Gastroesophageal sphincter (tissue), 4 donors: ENCODE data around the gene CARD11. TPM values are rescaled to one million over a fixed set of nuclear protein-coding genes. Genes with fewer than 3 reads are reported as not detected.

Experiments used
- ATAC-seq: fragments of 150-250 bp; one replicate; pipeline ENCODE4 v1.9.1; 2016; ENCODE audit warnings: mild to moderate bottlenecking, moderate library complexity
- H3K27ac ChIP-seq, 4 donors: fragments of 200-600 bp; sonication (generic) in 3 of 4; 1 replicate in 3 of 4; 2 replicates in 1 of 4; pipeline ENCODE4 v1.5.1; 2016 to 2019
- H3K27me3 ChIP-seq: fragments of 200-600 bp; sonication (generic); one replicate; pipeline ENCODE4 v1.5.1; 2019
- H3K36me3 ChIP-seq, 2 donors: fragments of 200-600 bp; sonication (generic); one replicate each; pipeline ENCODE4 v1.5.1; 2019; ENCODE audit warnings: control low read depth in 1 of 2
- H3K4me1 ChIP-seq, 3 donors: fragments of 200-600 bp; sonication (generic); 1 replicate in 2 of 3; 2 replicates in 1 of 3; pipeline ENCODE4 v1.5.1; 2016 to 2019; ENCODE audit warnings: control low read depth in 2 of 3
- H3K4me3 ChIP-seq, 2 donors: fragments of 200-600 bp; sonication (generic); one replicate each; pipeline ENCODE4 v1.5.1; 2019; ENCODE audit warnings: mild to moderate bottlenecking in 1 of 2, moderate library complexity in 1 of 2
- H3K9me3 ChIP-seq, 3 donors: fragments of 200-600 bp; sonication (generic); one replicate each; pipeline ENCODE4 v1.5.1; 2017 to 2019; ENCODE audit warnings: control low read depth in 2 of 3
- EP300 ChIP-seq: sonication (generic); formaldehyde crosslinking; IDR thresholded peaks from one replicate; pipeline ENCODE4 v1.6.1; 2017; ENCODE audit warnings: antibody characterized with exemption, mild to moderate bottlenecking
- POLR2A ChIP-seq, 2 donors: fragments of 450-650 bp; IDR thresholded peaks; one replicate each; pipeline ENCODE4 v1.6.1; 2017; ENCODE audit warnings: antibody characterized with exemption in 2 of 2, mild to moderate bottlenecking in 2 of 2, moderate library complexity in 1 of 2
- POLR2AphosphoS5 ChIP-seq: sonication (generic); formaldehyde crosslinking; IDR thresholded peaks from one replicate; pipeline ENCODE4 v1.6.1; 2017; ENCODE audit warnings: antibody characterized with exemption
- WGBS, 2 donors: methylation state at CpG; one replicate each; pipeline ENCODE4 v1.1.5; 2018; ENCODE audit warnings: low coverage in 1 of 2; 5-methylcytosine and 5-hydroxymethylcytosine counted together
- total RNA-seq, 4 donors: library from RNA; depleted of rRNA; stranded (reverse); fragments of >200 nt; gene quantifications; one replicate each; pipeline ENCODE4 v1.1.0, GENCODE V29; 2016
- TF ChIP-seq, protein P1 (sequence below), 4 experiments: fragments of 200-600 bp in 2 of 4; fragments of 450-650 bp in 2 of 4; sonication (generic) in 1 of 4; IDR thresholded peaks; one replicate each; pipeline ENCODE4 v1.5.1; 2017 to 2019; ENCODE audit warnings: antibody characterized with exemption in 4 of 4, mild to moderate bottlenecking in 2 of 4, moderate library complexity in 2 of 4

The CARD11 gene
- total RNA-seq, 4 donors from 2014 or later = 0.27 to 0.67 (median 0.45) TPM

- no peak for ATAC-seq
- no peak overlapping the region for H3K4me3 ChIP-seq
- peaks cover 0 to 37% (median 0%) of the 10 kb centered on the region in 3 donors for H3K9me3 ChIP-seq
- H3K27me3 ChIP-seq = peaks cover 23% of the 10 kb centered on the region
- H3K4me1 ChIP-seq = no peaks in the 10 kb centered on the region
- H3K27ac ChIP-seq = no peak overlapping the region
- H3K36me3 ChIP-seq = no peaks in the 10 kb centered on the region
- WGBS, 2 donors = 79% methylated on average over 6 of the region's 8 CpGs; no CpG with 5 or more reads in 1 of the 2 donors
- TF ChIP-seq POLR2A (IDR thresholded peaks at IDR 0.05) = no peak
- TF ChIP-seq, protein P1, sequence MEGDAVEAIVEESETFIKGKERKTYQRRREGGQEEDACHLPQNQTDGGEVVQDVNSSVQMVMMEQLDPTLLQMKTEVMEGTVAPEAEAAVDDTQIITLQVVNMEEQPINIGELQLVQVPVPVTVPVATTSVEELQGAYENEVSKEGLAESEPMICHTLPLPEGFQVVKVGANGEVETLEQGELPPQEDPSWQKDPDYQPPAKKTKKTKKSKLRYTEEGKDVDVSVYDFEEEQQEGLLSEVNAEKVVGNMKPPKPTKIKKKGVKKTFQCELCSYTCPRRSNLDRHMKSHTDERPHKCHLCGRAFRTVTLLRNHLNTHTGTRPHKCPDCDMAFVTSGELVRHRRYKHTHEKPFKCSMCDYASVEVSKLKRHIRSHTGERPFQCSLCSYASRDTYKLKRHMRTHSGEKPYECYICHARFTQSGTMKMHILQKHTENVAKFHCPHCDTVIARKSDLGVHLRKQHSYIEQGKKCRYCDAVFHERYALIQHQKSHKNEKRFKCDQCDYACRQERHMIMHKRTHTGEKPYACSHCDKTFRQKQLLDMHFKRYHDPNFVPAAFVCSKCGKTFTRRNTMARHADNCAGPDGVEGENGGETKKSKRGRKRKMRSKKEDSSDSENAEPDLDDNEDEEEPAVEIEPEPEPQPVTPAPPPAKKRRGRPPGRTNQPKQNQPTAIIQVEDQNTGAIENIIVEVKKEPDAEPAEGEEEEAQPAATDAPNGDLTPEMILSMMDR (IDR thresholded peaks at IDR 0.05) = no peak
- no peak for TF ChIP-seq POLR2AphosphoS5
- no peak for TF ChIP-seq EP300
These were observed 75.5 kb downstream of the CARD11 start for GRCh38 chr7:2968176-2968575.

DNA sequence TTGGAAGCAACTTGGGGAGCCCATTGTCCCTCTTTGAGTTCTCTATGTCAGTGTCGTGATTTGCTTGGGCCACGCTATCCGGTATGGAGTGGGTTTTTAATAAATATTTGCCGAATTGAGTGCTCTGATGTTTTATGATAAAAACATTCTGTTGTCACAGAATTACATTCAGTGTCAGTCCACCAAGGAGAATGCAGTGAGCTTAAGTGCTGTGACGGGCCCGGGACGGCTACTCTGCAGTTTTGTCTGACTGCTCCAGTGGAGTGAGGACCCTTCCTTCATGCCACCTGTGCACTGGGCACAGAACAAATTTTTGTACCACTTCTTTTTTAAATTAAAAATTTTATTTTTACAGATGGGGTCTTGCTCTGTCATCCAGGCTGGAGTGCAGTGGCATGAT is 76.0 kb downstream of the CARD11 start:
- no peaks in the 10 kb centered on the region for H3K36me3 ChIP-seq
- H3K27ac ChIP-seq = no peak overlapping the region
- peaks cover 18% of the 10 kb centered on the region for H3K27me3 ChIP-seq
- H3K9me3 ChIP-seq = peaks cover 0 to 37% (median 0%) of the 10 kb centered on the region in 3 donors
- ATAC-seq = no peak
- H3K4me3 ChIP-seq = no peak overlapping the region
- no peak for TF ChIP-seq POLR2AphosphoS5
- TF ChIP-seq, protein P1 (IDR thresholded peaks at IDR 0.05) = no peak
- TF ChIP-seq EP300 = no peak
- no peak for TF ChIP-seq POLR2A (IDR thresholded peaks at IDR 0.05)
- 79 to 90% methylated on average over 4 to 6 of the region's 7 CpGs for WGBS, 2 donors
- H3K4me1 ChIP-seq = no peaks in the 10 kb centered on the region

GRCh38 chr7:2967253-2967652 is 76.4 kb downstream of the CARD11 start:
- peaks cover 0 to 37% (median 0%) of the 10 kb centered on the region in 3 donors for H3K9me3 ChIP-seq
- no peak overlapping the region for H3K4me3 ChIP-seq
- peaks cover 14% of the 10 kb centered on the region for H3K27me3 ChIP-seq
- no peaks in the 10 kb centered on the region for H3K4me1 ChIP-seq
- TF ChIP-seq, protein P1 (IDR thresholded peaks at IDR 0.05) = no peak
- TF ChIP-seq EP300 (no peak), POLR2AphosphoS5 (no peak), POLR2A (IDR thresholded peaks at IDR 0.05) (no peak)
- ATAC-seq = no peak
- no peak overlapping the region for H3K27ac ChIP-seq
- 57 to 60% methylated on average over 1 to 4 of the region's 7 CpGs for WGBS, 2 donors
- no peaks in the 10 kb centered on the region for H3K36me3 ChIP-seq

GRCh38 chr7:2966466-2967078 is 77.1 kb downstream of the CARD11 start:
- no peak for TF ChIP-seq POLR2A (IDR thresholded peaks at IDR 0.05)
- no peak for TF ChIP-seq EP300
- TF ChIP-seq POLR2AphosphoS5 = no peak
- TF ChIP-seq, protein P1 (IDR thresholded peaks at IDR 0.05) = no peak
- H3K36me3 ChIP-seq = no peaks in the 10 kb centered on the region
- peaks cover 7% of the 10 kb centered on the region for H3K27me3 ChIP-seq
- H3K4me1 ChIP-seq = no peaks in the 10 kb centered on the region
- 79 to 88% methylated on average over 7 to 10 of the region's 11 CpGs for WGBS, 2 donors
- no peak for ATAC-seq
- peaks cover 0 to 37% (median 0%) of the 10 kb centered on the region in 3 donors for H3K9me3 ChIP-seq
- H3K27ac ChIP-seq = no peak overlapping the region
- H3K4me3 ChIP-seq = no peak overlapping the region

- WGBS, 2 donors = 40 to 100% methylated on average over 1 of the region's 1 CpG
- no peak for ATAC-seq
- Histone ChIP-seq H3K4me1 (no peaks in the 10 kb centered on the region), H3K4me3 (no peak overlapping the region), H3K36me3 (no peaks in the 10 kb centered on the region), H3K27ac (no peak overlapping the region), H3K9me3 (peaks cover 0 to 37% (median 0%) of the 10 kb centered on the region in 3 donors), H3K27me3 (no peaks in the 10 kb centered on the region)
- no peak for TF ChIP-seq EP300
- no peak for TF ChIP-seq POLR2A (IDR thresholded peaks at IDR 0.05)
- no peak for TF ChIP-seq POLR2AphosphoS5
- TF ChIP-seq, protein P1 (IDR thresholded peaks at IDR 0.05) = no peak
These were observed 77.9 kb downstream of the CARD11 start for GRCh38 chr7:2965745-2966270.
